Epithelial cell of esophagus (primary cell): Measurements from ENCODE around the gene CRAT.

Experiments
- DNase-seq: peaks from one replicate; pipeline ENCODE4 v3.0.0; 2010; ENCODE audit warnings: low read depth
- H3K4me3 ChIP-seq: 2 replicates; pipeline ENCODE4 v1.5.1; 2011; ENCODE audit warnings: mild to moderate bottlenecking, low read length, control low read depth
- CTCF ChIP-seq: IDR thresholded peaks from 2 replicates; pipeline ENCODE4 v1.5.1; 2011; ENCODE audit warnings: low read depth, mild to moderate bottlenecking, low read length, control low read depth, inconsistent platforms; ENCODE audit not compliant: insufficient read depth; ENCODE audit errors: missing control alignments

The CRAT gene

GRCh38 chr9:129080298-129080600, 30.3 kb downstream of the CRAT start:
- peak overlapping the region; percentile 91 for H3K4me3 ChIP-seq
- no peak for TF ChIP-seq CTCF
- no peak for DNase-seq

- TF ChIP-seq CTCF = no peak
- H3K4me3 ChIP-seq = peak overlapping the region; percentile 91
- no peak for DNase-seq
Observed at GRCh38 chr9:129079829-129080228, 30.8 kb downstream of the CRAT start.

GRCh38 chr9:129078691-129079503, 31.7 kb downstream of the CRAT start:
- TF ChIP-seq CTCF = no peak
- H3K4me3 ChIP-seq = no peak overlapping the region
- no peak for DNase-seq

GRCh38 chr9:129077236-129077635, 33.4 kb downstream of the CRAT start:
- no peak for TF ChIP-seq CTCF
- H3K4me3 ChIP-seq = no peak overlapping the region
- DNase-seq = no peak

GRCh38 chr9:129076640-129077037, 34.0 kb downstream of the CRAT start:
- H3K4me3 ChIP-seq = no peak overlapping the region
- no peak for DNase-seq
- TF ChIP-seq CTCF = no peak

- DNase-seq = no peak
- no peak overlapping the region for H3K4me3 ChIP-seq
- TF ChIP-seq CTCF = no peak
Observed at GRCh38 chr9:129075996-129076639, 34.5 kb downstream of the CRAT start.

- H3K4me3 ChIP-seq = no peak overlapping the region
- TF ChIP-seq CTCF = no peak
- no peak for DNase-seq
Observed at GRCh38 chr9:129074106-129074505, 36.5 kb downstream of the CRAT start.
